Ishikawa (cell line): ENCODE results near the gene RNF175.

Source experiments
- NFIC ChIP-seq: IDR thresholded peaks from 2 replicates; pipeline ENCODE4 v1.6.1; 2012
- REST ChIP-seq: IDR thresholded peaks from 2 replicates; pipeline ENCODE4 v1.6.1; 2012; ENCODE audit warnings: low read depth, mild to moderate bottlenecking
- TCF12 ChIP-seq: IDR thresholded peaks from 2 replicates; pipeline ENCODE4 v1.6.1; 2012; ENCODE audit warnings: low read depth
- TEAD4 ChIP-seq: IDR thresholded peaks from 2 replicates; pipeline ENCODE4 v1.6.1; 2012

- TF ChIP-seq TEAD4 (no peak), REST (no peak), TCF12 (no peak), NFIC (no peak)
These were observed 23.8 kb downstream of the RNF175 start for GRCh38 chr4:153735906-153736461.
